MCF 10A (cell line): ENCODE data around the gene MYO1G. TPM values are rescaled to one million over a fixed set of nuclear protein-coding genes. Genes with fewer than 3 reads are reported as not detected.

Experiments
- BruUV-seq: library from RNA; stranded (reverse); fragments of 400-500 nt; replicated peaks from 2 replicates; lab custom pipeline; 2021; lab: Mats Ljungman, UMichigan
- CTCF ChIA-PET: fragments of 300-600 bp; sonication (Branson Sonifier 250); formaldehyde crosslinking; extraction: SDS; loops from one replicate; lab custom pipeline; 2021; ENCODE audit warnings: antibody characterized with exemption, inconsistent platforms; lab: Yijun Ruan, JAX
- POLR2A ChIA-PET: fragments of 300-600, 350-650 bp; sonication (Branson Sonifier 250); formaldehyde crosslinking; extraction: SDS; loops from one replicate; lab custom pipeline; 2020; ENCODE audit warnings: antibody characterized with exemption, inconsistent platforms; lab: Yijun Ruan, JAX
- DNase-seq: peaks from one replicate; pipeline ENCODE4 v3.0.0-alpha.2; 2018; ENCODE audit not compliant: unreplicated experiment
- H3K27ac Mint-ChIP-seq: one replicate; pipeline ENCODE4 v1.8.0; 2022; ENCODE audit warnings: mild to moderate bottlenecking, low read depth, mixed read lengths; ENCODE audit not compliant: unreplicated experiment
- H3K27me3 Mint-ChIP-seq: one replicate; pipeline ENCODE4 v1.8.0; 2022; ENCODE audit warnings: mixed read lengths; ENCODE audit not compliant: insufficient read depth, unreplicated experiment
- H3K36me3 Mint-ChIP-seq: one replicate; pipeline ENCODE4 v1.8.0; 2022; ENCODE audit warnings: mild to moderate bottlenecking, moderate library complexity, mixed read lengths; ENCODE audit not compliant: insufficient read depth, unreplicated experiment
- H3K4me1 Mint-ChIP-seq: one replicate; pipeline ENCODE4 v1.8.0; 2022; ENCODE audit warnings: mixed read lengths; ENCODE audit not compliant: insufficient read depth, unreplicated experiment
- H3K4me3 Mint-ChIP-seq: one replicate; pipeline ENCODE4 v1.8.0; 2022; ENCODE audit warnings: mild to moderate bottlenecking, moderate library complexity, mixed read lengths; ENCODE audit not compliant: unreplicated experiment
- H3K9me3 Mint-ChIP-seq: one replicate; pipeline ENCODE4 v1.8.0; 2022; ENCODE audit warnings: mixed read lengths; ENCODE audit not compliant: unreplicated experiment
- intact Hi-C: fragments of 100-400 bp; cut with micrococcal nuclease; formaldehyde crosslinking; loops from 2 replicates; pipeline ENCODE4 v1.14.1; 2022
- total RNA-seq: library from RNA; stranded (reverse); gene quantifications from 2 replicates; pipeline ENCODE4 v1.2.3, GENCODE V29; 2022
- TF ChIP-seq, protein P1 (sequence below): fragments of 200-600 bp; IDR thresholded peaks from one replicate; pipeline ENCODE4 v1.8.0; 2022; ENCODE audit warnings: antibody characterized with exemption, mild to moderate bottlenecking; ENCODE audit not compliant: unreplicated experiment

MYO1G gene
- total RNA-seq, 1 experiment from 2014 or later = 0.14 TPM

DNA sequence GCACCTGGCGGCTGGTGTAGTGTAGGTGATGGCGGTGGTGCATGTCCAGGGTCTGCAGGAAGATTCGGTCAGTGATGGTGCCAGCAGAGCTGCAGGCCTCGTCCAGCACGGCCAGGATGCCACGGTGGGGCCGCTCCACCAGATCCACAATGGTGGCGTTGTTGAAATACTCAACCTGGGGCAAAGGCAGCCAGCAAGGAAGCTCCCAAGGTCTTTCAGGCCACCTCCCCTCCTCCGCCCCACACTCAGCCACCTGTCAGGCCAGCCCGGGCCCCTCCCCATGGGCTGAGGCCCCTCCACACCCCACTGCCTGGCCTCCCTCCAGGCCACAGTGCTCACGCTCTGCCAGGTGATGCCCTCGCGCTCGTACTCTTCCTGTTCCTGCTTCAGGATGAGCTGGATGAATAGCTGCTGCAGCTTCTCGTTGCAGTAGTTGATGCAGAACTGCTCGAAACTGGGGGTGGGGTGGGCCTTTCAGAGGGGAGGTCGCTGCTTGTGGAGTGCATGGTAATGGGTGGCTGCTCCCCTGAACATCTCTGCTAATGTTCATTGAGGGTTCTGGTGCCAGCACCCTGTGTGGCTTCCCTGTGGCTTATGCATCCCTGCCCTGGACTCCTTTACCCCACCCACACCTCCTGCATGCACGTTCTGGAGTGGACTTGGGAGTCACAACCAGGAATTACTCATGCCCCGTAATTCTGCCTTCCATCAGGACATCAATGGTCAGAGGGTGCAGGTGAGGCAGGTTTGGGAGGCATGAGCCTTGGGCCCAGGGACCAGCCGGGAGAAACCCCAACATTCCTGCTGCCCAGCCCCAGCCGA lies 8.9 kb downstream of the MYO1G start:
- Mint-ChIP-seq H3K4me3 (no peak overlapping the region), H3K36me3 (no peaks in the 10 kb centered on the region), H3K27ac (no peak overlapping the region), H3K9me3 (no peaks in the 10 kb centered on the region), H3K27me3 (no peaks in the 10 kb centered on the region), H3K4me1 (no peaks in the 10 kb centered on the region)
- ChIA-PET POLR2A (interaction anchor here (0.7 to 1.1 kb wide), 2 partner anchors 14 to 15 kb away, joined by 3 to 4 read pairs; no protein-coding TSS in a partner anchor), CTCF (interaction anchor here (0.6 to 1.0 kb wide), 3 partner anchors 12 to 235 kb away, joined by 3 read pairs; no protein-coding TSS in a partner anchor)
- BruUV-seq = no TSS peak
- DNase-seq = no peak
- intact Hi-C loops = no loop called here
- TF ChIP-seq, protein P1, sequence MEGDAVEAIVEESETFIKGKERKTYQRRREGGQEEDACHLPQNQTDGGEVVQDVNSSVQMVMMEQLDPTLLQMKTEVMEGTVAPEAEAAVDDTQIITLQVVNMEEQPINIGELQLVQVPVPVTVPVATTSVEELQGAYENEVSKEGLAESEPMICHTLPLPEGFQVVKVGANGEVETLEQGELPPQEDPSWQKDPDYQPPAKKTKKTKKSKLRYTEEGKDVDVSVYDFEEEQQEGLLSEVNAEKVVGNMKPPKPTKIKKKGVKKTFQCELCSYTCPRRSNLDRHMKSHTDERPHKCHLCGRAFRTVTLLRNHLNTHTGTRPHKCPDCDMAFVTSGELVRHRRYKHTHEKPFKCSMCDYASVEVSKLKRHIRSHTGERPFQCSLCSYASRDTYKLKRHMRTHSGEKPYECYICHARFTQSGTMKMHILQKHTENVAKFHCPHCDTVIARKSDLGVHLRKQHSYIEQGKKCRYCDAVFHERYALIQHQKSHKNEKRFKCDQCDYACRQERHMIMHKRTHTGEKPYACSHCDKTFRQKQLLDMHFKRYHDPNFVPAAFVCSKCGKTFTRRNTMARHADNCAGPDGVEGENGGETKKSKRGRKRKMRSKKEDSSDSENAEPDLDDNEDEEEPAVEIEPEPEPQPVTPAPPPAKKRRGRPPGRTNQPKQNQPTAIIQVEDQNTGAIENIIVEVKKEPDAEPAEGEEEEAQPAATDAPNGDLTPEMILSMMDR = no peak

DNA sequence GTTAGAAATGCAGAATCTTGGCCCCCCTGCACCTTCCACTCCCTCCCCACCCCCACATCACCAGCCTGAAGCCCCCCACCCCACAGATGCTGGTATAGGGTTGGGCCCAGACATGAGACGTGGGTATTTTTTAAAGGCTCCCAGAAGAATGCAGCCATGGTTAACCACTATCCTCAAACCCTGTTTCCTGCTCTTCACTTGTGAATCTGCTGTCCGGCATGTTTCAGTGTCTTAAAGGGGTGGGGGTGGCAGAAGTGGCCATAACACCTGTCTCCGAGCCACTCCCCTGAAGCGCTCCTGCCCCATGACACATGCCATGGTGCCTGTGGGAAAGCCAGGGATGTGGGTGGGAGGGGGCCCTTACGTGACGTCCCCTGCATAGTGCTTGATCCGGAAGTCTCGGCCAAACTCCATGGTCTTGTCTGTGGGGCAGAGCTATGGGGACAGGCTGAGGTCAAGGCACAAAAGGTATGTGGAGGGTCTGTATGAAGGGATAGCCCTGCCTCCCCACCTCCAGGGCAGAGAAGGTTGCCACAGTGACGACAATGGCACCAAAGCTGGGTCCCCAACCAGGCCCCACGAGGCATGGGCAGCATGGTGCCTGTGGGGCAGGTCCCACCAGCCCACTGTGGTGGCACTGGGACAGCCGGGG lies 9.6 kb downstream of the MYO1G start:
- BruUV-seq = no TSS peak
- TF ChIP-seq, protein P1 = no peak
- Mint-ChIP-seq H3K9me3 (no peaks in the 10 kb centered on the region), H3K27me3 (no peaks in the 10 kb centered on the region), H3K4me1 (no peaks in the 10 kb centered on the region), H3K27ac (no peak overlapping the region), H3K36me3 (no peaks in the 10 kb centered on the region), H3K4me3 (no peak overlapping the region)
- POLR2A ChIA-PET = interaction anchor here (1.1 kb wide), 1 partner anchor 16 kb away, joined by 4 read pairs; no protein-coding TSS in a partner anchor
- intact Hi-C loops = no loop called here
- no peak for DNase-seq
- CTCF ChIA-PET = interaction anchor here (0.6 to 1.0 kb wide), 2 partner anchors 13 to 42 kb away, joined by 3 read pairs; no protein-coding TSS in a partner anchor

DNA sequence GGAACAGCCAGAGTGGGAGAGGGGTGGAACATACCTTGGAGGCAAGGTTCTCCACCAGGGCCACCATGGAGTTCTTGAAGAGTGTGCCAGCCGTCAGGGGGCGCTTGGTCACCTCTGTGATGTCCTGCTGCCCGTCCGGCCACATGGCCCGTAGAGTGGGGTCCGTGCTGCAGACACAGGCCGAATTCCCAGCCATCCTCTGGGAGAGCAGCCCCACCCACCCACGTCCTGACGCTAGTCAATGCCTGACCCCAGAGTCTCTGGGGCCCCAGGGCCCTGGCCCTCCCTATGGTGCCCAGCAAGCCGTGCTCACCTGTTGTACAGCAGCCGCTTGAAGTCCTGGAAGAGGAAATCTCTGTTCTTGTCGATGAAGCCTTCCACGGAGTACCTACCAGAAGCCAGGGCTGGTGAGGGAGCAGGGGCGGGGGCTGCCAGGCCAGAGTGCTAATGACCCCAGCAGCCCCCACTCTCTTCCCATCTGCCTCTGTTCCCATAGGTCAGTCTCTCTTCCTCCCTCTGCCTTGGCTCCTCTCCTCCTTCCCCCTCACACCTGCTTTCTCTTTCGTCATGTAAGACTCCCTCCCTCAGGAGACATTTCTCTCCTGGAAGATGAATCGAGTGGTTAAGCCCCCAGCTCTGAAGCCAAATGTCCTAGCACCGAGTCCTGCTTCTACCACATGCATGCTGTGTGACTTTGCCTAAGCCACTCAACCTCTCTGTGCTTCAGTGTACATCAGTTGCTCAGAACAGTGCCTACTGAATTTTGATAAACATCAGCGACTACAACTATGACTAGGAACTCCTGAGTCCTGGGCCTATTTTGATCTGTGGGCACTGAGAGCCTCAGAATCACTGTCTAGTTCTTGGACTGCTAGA lies 11.0 kb downstream of the MYO1G start:
- no TSS peak for BruUV-seq

More for the DNA sequence above, 11.0 kb downstream of the MYO1G start:
- Mint-ChIP-seq H3K27me3 (no peaks in the 10 kb centered on the region), H3K9me3 (no peaks in the 10 kb centered on the region), H3K27ac (no peak overlapping the region), H3K4me3 (no peak overlapping the region), H3K4me1 (no peaks in the 10 kb centered on the region), H3K36me3 (no peaks in the 10 kb centered on the region)
- DNase-seq = no peak
- TF ChIP-seq, protein P1 = no peak
- intact Hi-C loops = no loop called here
- POLR2A ChIA-PET = no interaction called here
- CTCF ChIA-PET = no interaction called here
